Activated CD4-positive, alpha-beta memory T cell treated with anti-CD3 and anti-CD28 coated beads, Interleukin-2, amount 10 ng/mL, durations not matched to agents 7 days and 5 days (primary cell): ENCODE measurements around the gene HARBI1. TPM values are rescaled to one million over a fixed set of nuclear protein-coding genes. Genes with fewer than 3 reads are reported as not detected.

Experiments used
- CTCF ChIA-PET: fragments of 350-600 bp; sonication (Branson Sonifier 250); formaldehyde crosslinking; loops from one replicate; lab custom pipeline; 2021; ENCODE audit warnings: antibody characterized with exemption, inconsistent platforms; lab: Charles Lee
- POLR2A ChIA-PET: fragments of 350-600 bp; sonication (Branson Sonifier 250); formaldehyde crosslinking; loops from one replicate; lab custom pipeline; 2021; ENCODE audit warnings: antibody characterized with exemption; lab: Charles Lee
- DNase-seq: peaks from one replicate; pipeline ENCODE4 v3.0.0-alpha.2; 2020
- H3K27ac Mint-ChIP-seq: one replicate; pipeline ENCODE4 v1.8.0; 2021; ENCODE audit warnings: mild to moderate bottlenecking, mixed read lengths
- H3K27me3 Mint-ChIP-seq: one replicate; pipeline ENCODE4 v1.8.0; 2021; ENCODE audit warnings: mixed read lengths
- H3K36me3 Mint-ChIP-seq: one replicate; pipeline ENCODE4 v1.8.0; 2021; ENCODE audit warnings: low read depth, mixed read lengths
- H3K4me1 Mint-ChIP-seq: one replicate; pipeline ENCODE4 v1.8.0; 2021; ENCODE audit warnings: mixed read lengths
- H3K4me3 Mint-ChIP-seq: one replicate; pipeline ENCODE4 v1.8.0; 2021; ENCODE audit warnings: mild to moderate bottlenecking, mixed read lengths
- H3K9me3 Mint-ChIP-seq: one replicate; pipeline ENCODE4 v1.8.0; 2021; ENCODE audit warnings: mixed read lengths
- total RNA-seq, 2 experiments: library from RNA; stranded (reverse); gene quantifications; one replicate each; pipeline ENCODE4 v1.2.3, GENCODE V29; 2021

Gene HARBI1
- total RNA-seq, 2 experiments from 2014 or later: 5.6 to 7.3 TPM

DNA sequence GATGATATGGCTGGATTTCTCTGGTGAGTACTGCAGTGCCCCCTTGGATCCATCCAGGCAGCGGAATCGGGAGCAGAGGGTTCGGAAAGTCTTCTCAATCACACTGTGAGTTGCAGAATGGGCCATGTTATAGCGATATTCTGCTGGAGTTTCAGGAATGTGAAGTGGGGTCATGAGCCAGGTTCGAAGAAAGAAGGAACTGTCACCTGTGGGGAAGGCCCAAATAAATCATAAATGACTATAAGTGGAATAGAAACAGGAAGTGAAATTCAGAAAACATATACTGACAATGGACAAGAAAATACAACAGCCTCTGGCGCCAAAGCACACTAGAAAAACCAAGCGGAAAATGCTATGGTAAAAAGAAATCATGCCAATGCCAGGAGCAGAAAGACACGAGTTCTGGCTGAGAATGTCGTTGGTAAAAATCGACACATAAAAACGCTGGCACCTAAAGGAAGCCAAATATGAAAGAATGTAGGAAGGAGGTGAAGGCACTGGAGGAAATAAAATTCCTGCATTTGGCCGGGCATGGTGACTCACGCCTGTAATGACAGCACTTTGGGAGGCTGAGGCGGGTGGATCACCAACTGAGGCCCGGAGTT is 13.2 kb downstream of the HARBI1 start:
- no peaks in the 10 kb centered on the region for H3K9me3 Mint-ChIP-seq
- H3K36me3 Mint-ChIP-seq: no peaks in the 10 kb centered on the region
- CTCF ChIA-PET: no interaction called here

GRCh38 chr11:46601129-46601528 is 15.9 kb downstream of the HARBI1 start:
- Mint-ChIP-seq H3K9me3 (no peaks in the 10 kb centered on the region), H3K27me3 (no peaks in the 10 kb centered on the region), H3K4me1 (peaks cover 14% of the 10 kb centered on the region), H3K27ac (no peak overlapping the region), H3K4me3 (no peak overlapping the region), H3K36me3 (no peaks in the 10 kb centered on the region)
- POLR2A ChIA-PET: no interaction called here
- no peak for DNase-seq
- CTCF ChIA-PET: no interaction called here

More for the DNA sequence above, 13.2 kb downstream of the HARBI1 start:
- POLR2A ChIA-PET: no interaction called here
- no peak for DNase-seq
- Mint-ChIP-seq H3K27ac (no peak overlapping the region), H3K4me1 (peaks cover 4% of the 10 kb centered on the region), H3K4me3 (no peak overlapping the region), H3K27me3 (no peaks in the 10 kb centered on the region)

- Mint-ChIP-seq H3K27ac (no peak overlapping the region), H3K36me3 (no peaks in the 10 kb centered on the region), H3K4me3 (no peak overlapping the region), H3K4me1 (peaks cover 14% of the 10 kb centered on the region), H3K9me3 (no peaks in the 10 kb centered on the region), H3K27me3 (no peaks in the 10 kb centered on the region)
- DNase-seq: no peak
- ChIA-PET CTCF (interaction anchor here (0.8 to 1.8 kb wide), 3 partner anchors 7 to 110 kb away, joined by 3 to 6 read pairs (median 3); partner anchors contain the start of gene HARBI1), POLR2A (interaction anchor here (1.4 kb wide), 1 partner anchor 16 kb away, joined by 5 read pairs; the partner anchor contains the start of gene HARBI1)
Measured at GRCh38 chr11:46600194-46600960, 16.6 kb downstream of the HARBI1 start.

- H3K4me1 Mint-ChIP-seq: peaks cover 15% of the 10 kb centered on the region
- POLR2A ChIA-PET: interaction anchor here (1.4 kb wide), 1 partner anchor 17 kb away, joined by 5 read pairs; the partner anchor contains the start of gene HARBI1
Measured at GRCh38 chr11:46599340-46600193, 17.5 kb downstream of the HARBI1 start.

GRCh38 chr11:46597609-46598219 is 19.3 kb downstream of the HARBI1 start:
- Mint-ChIP-seq H3K27me3 (no peaks in the 10 kb centered on the region), H3K4me1 (peaks cover 26% of the 10 kb centered on the region), H3K4me3 (no peak overlapping the region), H3K27ac (peak overlapping the region; percentile 44), H3K36me3 (peaks cover 5% of the 10 kb centered on the region), H3K9me3 (no peaks in the 10 kb centered on the region)
- POLR2A ChIA-PET: no interaction called here
- CTCF ChIA-PET: no interaction called here
- no peak for DNase-seq

More at GRCh38 chr11:46599340-46600193, 17.5 kb downstream of the HARBI1 start:
- H3K36me3 Mint-ChIP-seq: no peaks in the 10 kb centered on the region
- no peaks in the 10 kb centered on the region for H3K9me3 Mint-ChIP-seq
- CTCF ChIA-PET: interaction anchor here (0.6 to 1.8 kb wide), 6 partner anchors 8 to 181 kb away, joined by 3 to 6 read pairs (median 3); partner anchors contain the start of gene HARBI1
- no peak overlapping the region for H3K4me3 Mint-ChIP-seq
- H3K27me3 Mint-ChIP-seq: no peaks in the 10 kb centered on the region
- DNase-seq: no peak
- no peak overlapping the region for H3K27ac Mint-ChIP-seq

- no peaks in the 10 kb centered on the region for H3K27me3 Mint-ChIP-seq
- ChIA-PET POLR2A (no interaction called here), CTCF (interaction anchor here (1.4 kb wide), 1 partner anchor 21 kb away, joined by 5 read pairs; the partner anchor contains the start of gene ATG13)
- no peak for DNase-seq
- no peaks in the 10 kb centered on the region for H3K9me3 Mint-ChIP-seq
- H3K27ac Mint-ChIP-seq: no peak overlapping the region
- peaks cover 5% of the 10 kb centered on the region for H3K36me3 Mint-ChIP-seq
- no peak overlapping the region for H3K4me3 Mint-ChIP-seq
- peaks cover 32% of the 10 kb centered on the region for H3K4me1 Mint-ChIP-seq
Measured at GRCh38 chr11:46597155-46597554, 19.9 kb downstream of the HARBI1 start.

- peaks cover 48% of the 10 kb centered on the region for H3K4me1 Mint-ChIP-seq
- H3K9me3 Mint-ChIP-seq: no peaks in the 10 kb centered on the region
- no peak for DNase-seq
- H3K36me3 Mint-ChIP-seq: peaks cover 11% of the 10 kb centered on the region
- H3K27ac Mint-ChIP-seq: no peak overlapping the region
- no peaks in the 10 kb centered on the region for H3K27me3 Mint-ChIP-seq
- H3K4me3 Mint-ChIP-seq: no peak overlapping the region
- POLR2A ChIA-PET: interaction anchor here (1.3 to 2.0 kb wide), 8 partner anchors 17 to 250 kb away, joined by 3 to 43 read pairs (median 12); partner anchors contain the start of genes ARHGAP1, ATG13, HARBI1 and ZNF408
- CTCF ChIA-PET: interaction anchor here (0.7 to 1.6 kb wide), 2 partner anchors 77 to 187 kb away, joined by 3 to 5 read pairs; no protein-coding TSS in a partner anchor
Measured at GRCh38 chr11:46594785-46595184, 22.2 kb downstream of the HARBI1 start.

DNA sequence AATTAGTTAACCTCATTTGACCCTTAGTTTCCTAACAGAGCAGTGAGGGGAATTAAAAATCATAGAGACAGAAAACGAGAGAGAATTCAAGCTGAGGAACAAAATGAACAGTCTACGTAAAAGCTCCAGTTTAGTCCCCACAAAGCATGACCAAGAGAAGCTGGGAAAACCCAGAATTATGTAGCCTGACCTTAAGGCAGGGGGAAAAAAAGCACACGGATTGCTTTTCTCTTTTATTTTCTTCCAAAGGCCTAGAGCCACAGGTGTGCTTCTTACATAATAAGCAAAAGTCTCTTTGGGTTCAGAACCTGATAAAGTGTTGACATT is 22.7 kb downstream of the HARBI1 start:
- Mint-ChIP-seq H3K27ac (peak overlapping the region; percentile 71), H3K27me3 (no peaks in the 10 kb centered on the region), H3K9me3 (no peaks in the 10 kb centered on the region), H3K4me3 (peak overlapping the region; percentile 88), H3K36me3 (peaks cover 11% of the 10 kb centered on the region), H3K4me1 (peaks cover 51% of the 10 kb centered on the region)
- ChIA-PET CTCF (interaction anchor here (0.9 to 1.6 kb wide), 8 partner anchors 18 to 104 kb away, joined by 3 to 8 read pairs (median 5); partner anchors contain the start of genes ATG13 and HARBI1), POLR2A (interaction anchor here (0.8 to 2.0 kb wide), 17 partner anchors 9 to 299 kb away, joined by 3 to 43 read pairs (median 5); partner anchors contain the start of genes ARHGAP1, ATG13, HARBI1 and ZNF408)
- DNase-seq: no peak

DNA sequence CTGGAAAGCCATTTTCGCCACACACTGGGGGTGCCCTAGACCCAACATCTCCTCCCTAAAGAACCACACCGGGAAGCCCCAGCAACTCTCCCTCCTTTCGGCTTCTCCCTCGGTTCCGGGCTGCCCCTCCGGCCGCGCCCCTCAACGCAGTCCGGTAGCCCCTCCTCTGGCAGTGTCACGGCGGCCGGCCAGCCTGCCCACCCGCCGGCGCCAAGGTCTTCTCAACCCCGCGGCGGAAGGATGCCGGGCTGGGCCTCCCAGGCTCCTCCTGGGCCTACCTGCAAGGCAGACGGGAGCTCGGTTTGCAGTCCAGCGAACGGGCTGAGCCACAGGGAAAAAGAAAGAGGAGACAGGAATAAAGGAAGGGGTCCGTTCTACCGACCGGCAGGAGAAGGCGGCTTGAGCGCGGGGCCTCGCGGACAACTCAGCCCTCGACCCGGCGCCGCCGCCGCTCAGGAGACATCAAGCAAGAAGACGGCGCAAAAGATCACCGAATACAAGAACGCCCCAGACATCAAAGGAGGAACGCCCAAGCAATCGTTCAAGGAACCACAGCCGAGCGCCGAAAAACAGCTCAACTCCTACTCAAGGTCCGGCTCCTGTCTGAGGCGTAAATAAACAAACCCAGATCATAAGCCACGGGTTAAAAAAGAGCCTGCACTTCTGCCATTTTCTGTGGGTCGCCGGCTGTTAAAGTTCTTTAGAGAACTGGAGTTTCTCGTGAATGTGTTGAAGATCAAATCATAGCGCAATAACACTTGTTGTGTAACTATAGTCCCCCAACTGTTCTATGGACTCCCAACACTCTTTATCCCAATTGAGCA is 23.3 kb downstream of the HARBI1 start, which contains the start of gene AMBRA1:
Gene AMBRA1 (minus strand): TSS at position 474 of the 824 bp plus-strand sequence. CDS start 45,643 bp downstream, outside the sequence.
- peak; percentile 90 for DNase-seq
- no peaks in the 10 kb centered on the region for H3K9me3 Mint-ChIP-seq
- no peaks in the 10 kb centered on the region for H3K27me3 Mint-ChIP-seq
- H3K4me3 Mint-ChIP-seq: peak within 1 kb of the TSS; percentile 88
- POLR2A ChIA-PET: interaction anchor here (0.8 to 2.0 kb wide), 20 partner anchors 9 to 298 kb away, joined by 3 to 43 read pairs (median 3); partner anchors contain the start of genes ARHGAP1, ATG13, HARBI1 and ZNF408
- CTCF ChIA-PET: interaction anchor here (0.9 to 1.6 kb wide), 8 partner anchors 19 to 104 kb away, joined by 3 to 8 read pairs (median 5); partner anchors contain the start of genes ATG13 and HARBI1
- H3K27ac Mint-ChIP-seq: peak within 1 kb of the TSS; percentile 71
- peaks cover 56% of the 10 kb centered on the region for H3K4me1 Mint-ChIP-seq
- peaks cover 11% of the 10 kb centered on the region for H3K36me3 Mint-ChIP-seq

DNA sequence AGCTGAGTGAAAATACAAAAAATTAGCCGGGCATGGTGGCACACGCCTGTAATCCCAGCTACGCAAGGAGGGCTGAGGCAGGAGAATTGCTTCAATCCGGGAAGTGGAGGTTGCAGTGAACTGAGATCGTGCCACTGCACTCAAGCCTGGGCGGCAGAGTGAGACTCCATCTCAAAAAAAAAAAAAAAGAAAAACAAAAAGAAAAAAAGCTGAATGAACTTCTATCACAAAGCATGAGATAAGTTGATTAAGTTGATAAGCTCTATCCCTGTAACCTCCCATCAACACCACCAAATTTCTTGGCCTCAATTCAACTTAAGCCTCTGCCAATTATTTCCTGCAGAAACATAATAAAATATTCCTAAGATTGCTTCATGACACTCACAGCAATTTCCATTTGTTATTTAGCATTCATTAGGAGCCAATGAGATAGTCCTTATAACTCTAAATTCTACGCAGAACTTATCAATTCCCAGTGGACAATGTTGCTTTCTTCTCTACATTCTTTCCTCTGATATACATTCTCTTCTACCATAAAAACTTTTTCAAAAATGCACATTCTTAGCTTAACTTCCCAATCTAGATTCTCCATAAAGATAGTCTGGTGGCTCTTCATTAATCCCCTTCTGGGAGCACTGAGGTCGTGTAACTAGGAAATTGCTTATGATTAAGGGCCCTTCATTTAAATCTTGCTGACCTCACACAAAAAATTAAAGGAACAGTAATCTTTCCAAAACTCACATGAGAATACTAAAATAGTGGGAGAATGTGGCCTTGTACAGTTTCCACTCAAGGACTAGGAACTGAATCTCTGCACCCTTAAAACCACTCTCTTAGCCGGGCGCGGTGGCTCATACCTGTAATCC is 26.1 kb downstream of the HARBI1 start:
- CTCF ChIA-PET: interaction anchor here (1.2 kb wide), 2 partner anchors 19 to 28 kb away, joined by 5 read pairs; no protein-coding TSS in a partner anchor
- Mint-ChIP-seq H3K36me3 (peaks cover 23% of the 10 kb centered on the region), H3K9me3 (no peaks in the 10 kb centered on the region), H3K27ac (no peak overlapping the region), H3K27me3 (no peaks in the 10 kb centered on the region), H3K4me3 (no peak overlapping the region), H3K4me1 (peaks cover 47% of the 10 kb centered on the region)
- POLR2A ChIA-PET: no interaction called here
- no peak for DNase-seq
